ENCODE results near the gene EPB41L5.
"Not testable (repeated sequence)": the region's sequence is repeated elsewhere in the genome, so short reads cannot be mapped to it uniquely, and the experiment has no call there.

The EPB41L5 gene

DNA sequence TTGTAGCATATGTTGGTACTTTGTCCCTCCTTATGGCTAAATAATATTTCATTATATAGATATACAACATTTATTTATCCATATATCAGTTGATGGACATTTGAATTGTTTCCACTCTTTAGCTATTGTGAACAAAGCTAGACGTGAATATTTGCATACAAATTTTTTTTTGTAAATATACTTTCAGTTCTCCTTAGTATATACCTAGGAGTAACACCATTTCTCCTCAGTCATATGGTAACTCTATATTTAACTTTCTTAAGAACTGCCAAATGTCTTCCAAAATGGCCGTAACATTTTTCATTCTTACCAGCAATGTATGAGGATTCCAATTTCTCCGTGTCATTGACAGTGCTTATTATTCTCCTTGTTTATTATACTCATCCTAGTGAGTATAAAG is 135.8 kb downstream of the EPB41L5 start:
- no peak for DNase-seq

DNA sequence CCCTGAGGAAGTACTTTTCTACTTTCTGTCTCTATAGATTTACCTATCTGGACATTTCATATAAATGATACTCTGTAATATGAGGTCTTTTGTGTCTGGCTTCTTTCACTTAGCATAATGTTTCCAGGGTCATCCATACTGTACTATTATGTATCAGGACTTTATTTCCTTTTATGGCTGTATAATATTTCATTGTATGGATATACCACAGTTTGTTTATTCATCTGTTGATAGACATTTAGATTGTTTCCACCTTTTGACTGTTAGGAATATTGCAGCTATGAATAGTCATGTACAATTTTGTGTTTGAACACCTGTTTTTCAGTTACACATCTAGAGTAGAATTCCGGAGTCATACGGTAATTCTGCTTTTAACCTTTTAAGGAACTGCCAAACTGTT is 136.5 kb downstream of the EPB41L5 start:
- DNase-seq, result no peak

DNA sequence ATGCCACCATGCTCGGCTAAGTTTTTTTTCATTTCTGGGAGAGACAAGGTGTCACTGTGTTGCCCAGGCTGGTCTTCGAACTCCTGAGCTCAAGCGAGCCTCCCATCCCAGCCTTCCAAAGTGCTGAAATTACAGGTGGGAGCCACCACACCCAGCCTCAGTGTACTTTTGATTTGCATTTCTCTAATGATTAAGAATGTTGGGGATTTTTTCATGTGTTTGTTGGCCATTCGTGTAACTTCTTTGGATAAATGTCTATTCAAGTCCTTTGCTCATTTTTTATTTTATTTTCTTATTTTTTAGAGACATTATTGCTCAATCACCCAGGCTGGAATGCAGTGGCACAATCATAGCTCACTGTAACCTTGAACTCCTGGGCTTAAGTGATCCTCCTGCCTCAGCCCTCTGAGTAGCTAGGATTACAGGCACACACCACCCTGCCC is 137.2 kb downstream of the EPB41L5 start:
- DNase-seq, result no peak

DNA sequence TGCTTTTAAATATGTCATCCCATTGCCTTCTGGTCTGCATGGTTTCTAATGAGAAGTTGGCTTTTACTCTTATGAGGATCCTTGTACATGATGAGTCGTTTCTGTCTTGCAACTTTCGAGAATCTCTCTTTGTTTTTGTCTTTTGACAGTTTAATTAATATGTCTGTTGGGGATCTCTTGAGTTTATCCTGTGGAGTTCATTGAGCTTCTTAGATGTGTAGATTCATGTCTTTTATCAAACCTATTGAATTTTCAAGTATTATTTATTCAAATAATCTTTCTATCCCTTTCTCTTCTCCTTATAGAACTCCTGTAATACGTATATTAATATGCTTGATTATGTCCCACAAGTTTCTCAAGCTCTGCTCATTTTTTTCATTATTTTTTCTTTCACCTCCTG is 142.4 kb downstream of the EPB41L5 start:
- DNase-seq, result no peak

DNA sequence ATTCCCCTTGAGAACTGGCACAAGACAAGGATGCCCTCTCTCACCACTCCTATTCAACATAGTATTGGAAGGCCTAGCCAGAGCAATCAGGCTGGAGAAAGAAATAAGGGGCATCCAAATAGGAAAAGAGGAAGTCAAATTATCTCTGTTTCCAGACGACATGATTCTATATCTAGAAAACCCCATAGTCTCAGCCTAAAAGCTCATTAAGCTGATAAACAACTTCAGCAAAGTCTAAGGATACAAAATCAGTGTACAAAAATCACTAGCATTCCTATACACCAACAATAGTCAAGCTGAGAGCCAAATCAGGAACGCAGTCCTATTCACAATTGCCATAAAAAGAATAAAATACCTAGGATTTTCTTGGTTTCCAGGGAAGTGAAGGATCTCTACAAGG is 145.8 kb downstream of the EPB41L5 start:
- not testable (repeated sequence) for DNase-seq

DNA sequence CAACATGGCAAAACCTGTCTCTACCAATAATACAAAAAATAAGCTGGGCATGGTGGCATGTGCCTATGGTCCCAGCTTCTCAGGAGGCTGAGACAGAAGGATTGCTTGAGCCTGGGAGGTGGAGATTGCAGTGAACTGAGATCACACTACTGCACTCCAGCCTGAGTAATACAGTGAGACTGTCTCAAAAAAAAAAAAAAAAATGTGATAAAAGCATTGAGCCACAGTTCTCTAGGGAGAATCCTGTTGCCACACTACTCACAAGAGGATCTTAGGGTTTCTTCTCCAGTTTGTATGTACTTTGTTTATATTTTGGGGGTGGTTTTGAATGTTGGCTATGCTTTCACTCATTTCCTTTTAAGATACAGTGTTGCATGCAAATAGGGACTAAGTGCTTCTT is 148.3 kb downstream of the EPB41L5 start:
- DNase-seq, result no peak

DNA sequence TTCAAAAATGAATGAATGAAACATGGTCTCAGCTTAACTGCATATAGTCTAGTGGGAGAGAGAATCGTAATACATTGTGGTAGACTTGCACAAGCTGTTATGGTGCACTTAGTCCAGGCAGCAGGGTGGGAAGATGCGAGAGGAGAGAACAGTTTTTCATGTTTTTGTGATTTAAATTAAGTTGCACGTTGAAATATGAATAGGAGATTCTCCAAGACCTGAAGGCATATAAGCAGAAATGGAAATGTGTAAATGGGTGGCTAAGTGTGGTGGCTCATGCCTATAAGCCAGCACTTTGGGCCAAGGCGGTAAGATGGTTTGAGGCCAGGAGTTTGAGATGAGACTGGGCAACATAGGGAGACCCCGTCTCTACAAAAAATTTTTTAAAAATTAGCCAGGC is 149.8 kb downstream of the EPB41L5 start:
- DNase-seq, result no peak

DNA sequence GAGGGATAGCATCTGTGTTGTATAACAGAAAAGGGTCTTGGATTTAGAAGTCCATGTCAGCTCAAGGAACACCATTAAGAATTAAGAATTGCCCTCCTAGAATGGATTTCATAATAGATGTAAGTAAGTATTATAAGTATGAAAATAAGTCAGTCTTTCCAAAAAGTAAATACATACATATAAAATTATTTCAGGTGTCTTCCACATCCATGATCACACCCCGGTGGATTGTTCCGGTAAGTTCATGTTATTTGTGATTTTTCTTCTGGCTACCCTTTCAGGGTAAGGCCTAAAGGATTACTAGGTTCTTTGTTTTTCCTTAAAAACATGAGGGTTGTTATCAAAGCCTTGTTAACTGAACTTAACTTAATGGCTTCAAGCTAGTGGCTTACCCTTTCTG is 154.4 kb downstream of the EPB41L5 start:
- no peak for DNase-seq

DNA sequence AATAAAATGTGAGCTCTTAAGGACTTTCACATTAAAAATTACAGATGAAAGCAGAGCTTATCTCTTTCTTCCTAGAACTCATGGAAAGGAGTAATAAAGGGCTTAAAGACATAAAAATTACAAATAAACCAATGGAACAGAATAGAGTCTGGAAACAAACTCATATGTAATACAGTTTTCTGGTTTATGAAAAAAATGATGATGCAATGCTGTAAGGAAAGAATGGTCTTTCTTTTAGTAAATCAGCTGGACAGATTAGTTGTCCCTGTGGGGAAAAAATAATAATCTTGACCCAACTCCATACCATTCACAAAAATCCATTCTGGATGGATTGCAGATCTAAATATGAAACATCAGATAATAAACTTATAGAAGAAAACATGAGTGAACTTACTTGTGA is 156.1 kb downstream of the EPB41L5 start:
- no peak for DNase-seq

DNA sequence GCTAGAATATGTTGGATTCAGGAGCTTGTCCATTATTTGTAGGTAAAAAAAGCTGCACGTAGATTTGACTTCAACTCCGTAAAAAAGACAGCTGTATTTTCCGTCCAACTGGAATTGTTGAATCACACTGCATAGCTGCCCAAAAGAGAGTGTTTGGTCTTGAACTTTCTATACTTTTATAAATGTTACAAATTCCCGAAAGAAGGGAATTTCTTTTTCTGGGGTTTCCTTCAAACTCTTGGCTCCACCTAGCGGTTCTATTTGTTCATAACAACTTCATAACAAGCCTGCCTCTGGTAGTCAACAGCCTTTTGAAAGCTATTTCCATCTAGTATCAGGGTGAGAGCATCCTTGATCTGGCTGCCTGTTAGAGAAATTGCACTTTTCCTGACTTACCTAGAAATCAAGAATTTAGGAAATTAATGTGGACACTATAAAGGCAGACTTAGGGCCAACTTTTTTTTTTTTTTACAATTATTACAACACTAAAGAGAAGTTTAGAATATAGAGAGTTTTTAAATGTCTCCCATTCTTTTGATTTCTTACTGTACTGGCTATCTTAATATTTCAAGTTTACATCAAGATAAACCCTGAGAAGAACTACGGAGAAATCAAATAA is 162.2 kb downstream of the EPB41L5 start:
- no peak for DNase-seq

DNA sequence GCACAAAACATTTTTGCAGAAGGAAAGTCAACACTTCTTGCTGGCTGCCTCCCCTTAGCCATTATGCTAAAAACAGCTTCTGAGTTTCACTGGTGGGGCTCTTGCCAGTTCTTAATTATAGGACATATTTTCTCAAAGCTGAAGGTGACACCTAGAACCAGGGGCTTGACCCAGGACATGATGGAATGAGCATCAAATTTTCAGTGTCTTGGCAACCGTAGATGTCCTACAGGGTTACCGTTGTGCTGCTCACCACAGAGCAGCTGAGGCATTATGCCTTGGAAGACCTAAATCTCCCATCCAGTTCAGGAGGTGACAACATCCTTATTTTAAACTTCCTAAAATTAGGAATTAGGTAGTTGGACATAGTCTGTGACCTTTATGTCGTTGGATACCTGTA is 163.6 kb downstream of the EPB41L5 start:
- no peak for DNase-seq

DNA sequence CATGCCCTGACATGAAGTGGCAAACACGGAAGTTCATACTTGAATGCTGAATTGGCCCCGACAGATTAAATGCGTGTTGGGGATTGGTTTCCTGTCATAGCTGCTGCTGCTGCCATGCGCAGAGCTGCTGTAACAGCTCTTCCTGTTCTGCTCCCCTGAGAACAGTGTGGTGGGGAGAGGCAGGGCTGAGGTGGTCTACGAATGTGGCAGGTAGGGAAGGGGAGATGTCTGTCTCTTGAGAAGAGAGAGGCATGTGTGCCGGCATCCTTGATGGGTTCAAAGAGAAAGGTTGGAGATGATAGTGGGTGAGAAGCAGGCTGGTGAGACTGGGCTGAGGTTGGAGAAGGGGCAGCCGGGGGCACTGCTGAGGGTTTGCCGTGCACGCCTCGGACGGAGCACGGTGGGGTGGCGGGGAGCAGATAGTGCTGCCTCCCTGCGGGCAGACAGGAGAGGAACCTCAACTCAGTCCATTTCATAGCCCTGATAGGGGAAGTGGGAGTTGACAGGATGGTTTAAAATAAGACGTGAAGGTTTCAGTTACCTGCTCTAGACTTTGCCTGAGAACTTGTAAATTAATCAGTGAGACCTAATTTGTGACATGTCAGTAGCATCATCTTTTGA is 164.2 kb downstream of the EPB41L5 start:
- DNase-seq, result peak; percentile 78 to 80

DNA sequence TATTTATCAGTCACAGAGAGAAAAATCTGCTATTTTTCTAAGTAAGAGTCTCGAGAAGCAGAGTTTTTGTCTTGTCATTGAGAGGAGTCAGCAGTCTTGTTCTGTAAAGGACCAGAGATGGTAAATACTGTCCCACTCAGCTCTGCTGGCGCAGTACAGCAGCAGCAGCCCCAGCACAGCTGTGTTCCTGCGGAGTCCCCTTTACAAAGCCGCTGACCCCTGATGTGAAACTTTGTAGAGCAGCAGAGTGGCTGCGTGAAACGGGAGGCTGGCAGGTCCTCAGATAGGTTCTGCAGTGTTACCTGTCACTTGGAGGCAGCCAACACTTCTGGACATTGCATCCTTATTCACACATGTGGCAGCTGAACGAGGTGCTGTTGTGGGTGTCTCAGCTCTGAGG is 165.1 kb downstream of the EPB41L5 start:
- DNase-seq, result no peak

DNA sequence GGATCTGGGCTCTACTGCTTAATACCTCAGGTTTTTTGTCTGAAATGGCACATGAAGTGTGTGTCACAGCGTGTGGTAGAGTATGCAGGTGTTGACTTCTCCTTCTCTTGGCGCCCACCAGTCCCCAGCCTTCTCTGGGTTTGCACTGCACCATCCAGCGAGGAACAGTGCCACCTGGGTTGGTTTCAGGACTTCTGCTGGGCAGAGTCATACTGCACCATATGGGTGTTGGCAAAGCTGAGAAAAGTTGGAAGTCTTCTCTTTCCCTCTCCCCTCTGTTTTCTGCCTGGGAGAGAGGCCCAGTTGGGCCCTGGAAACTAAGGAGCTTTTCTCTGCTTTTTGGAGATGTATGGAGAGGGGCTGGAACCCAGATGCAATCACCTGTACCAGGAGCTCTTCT is 166.5 kb downstream of the EPB41L5 start:
- no peak for DNase-seq

DNA sequence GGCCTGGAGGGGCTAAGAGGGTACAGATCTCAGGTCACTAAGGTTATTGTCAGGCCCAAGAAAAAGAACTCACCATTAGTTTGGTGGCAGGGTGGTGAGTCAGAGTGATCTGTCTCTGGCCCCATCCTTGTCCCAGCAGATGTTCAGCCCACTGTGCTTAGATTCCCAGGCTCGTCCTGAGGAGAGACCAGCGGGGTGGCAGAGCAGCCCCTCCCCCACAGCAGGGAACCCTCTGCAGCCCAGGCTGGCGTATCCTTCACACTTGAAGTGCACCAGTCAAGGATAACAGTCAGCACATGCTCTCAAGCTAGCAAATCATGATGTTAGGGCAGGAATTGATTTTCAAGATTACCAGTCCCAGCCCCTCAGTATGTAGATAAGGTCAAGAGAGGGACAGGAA is 167.2 kb downstream of the EPB41L5 start:
- no peak for DNase-seq

DNA sequence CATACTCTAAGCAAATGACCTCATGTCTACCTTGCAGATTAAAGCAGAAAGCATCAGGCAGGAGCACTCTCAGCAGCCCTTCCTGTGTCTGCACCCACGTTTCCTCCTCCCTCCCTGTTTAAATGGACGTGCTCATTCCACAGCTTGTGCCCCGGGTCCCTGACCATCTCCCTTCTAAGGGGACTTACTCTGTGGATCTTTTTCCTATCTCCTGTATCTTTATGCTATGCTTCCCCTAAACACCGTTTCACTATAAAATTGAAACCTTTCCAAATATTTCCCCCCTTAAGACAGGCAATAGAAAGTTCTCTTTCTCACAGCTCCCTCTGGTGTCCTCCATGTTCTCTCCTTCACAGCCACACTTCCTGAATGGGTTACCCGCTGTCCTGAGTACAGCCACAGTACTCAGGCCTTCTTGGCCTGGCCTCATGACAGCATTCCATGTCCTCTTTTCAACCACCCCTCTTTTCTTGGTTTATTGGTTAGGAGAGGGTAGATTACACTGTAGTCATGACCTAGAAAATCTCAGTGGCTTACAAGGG is 169.2 kb downstream of the EPB41L5 start:
- no peak for DNase-seq

DNA sequence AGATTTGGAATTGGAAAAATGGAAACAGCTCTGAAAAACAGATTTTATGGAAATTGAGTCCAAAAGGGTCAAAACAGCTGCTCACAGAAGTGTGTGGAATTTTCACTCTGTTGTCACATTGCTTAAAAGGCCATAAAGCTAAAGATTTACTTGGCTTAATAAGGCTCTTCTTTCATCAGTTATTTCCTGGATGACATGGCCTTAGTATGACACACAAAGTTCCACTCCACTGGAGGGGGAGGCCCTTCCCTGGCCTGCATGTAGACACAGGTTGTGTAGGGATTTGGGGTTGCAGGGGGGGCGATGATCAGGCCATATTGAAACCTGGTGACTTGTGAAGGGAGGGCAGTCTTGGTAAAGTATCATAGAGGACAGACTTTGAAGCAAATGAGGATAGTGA is 176.3 kb downstream of the EPB41L5 start:
- DNase-seq, result no peak

DNA sequence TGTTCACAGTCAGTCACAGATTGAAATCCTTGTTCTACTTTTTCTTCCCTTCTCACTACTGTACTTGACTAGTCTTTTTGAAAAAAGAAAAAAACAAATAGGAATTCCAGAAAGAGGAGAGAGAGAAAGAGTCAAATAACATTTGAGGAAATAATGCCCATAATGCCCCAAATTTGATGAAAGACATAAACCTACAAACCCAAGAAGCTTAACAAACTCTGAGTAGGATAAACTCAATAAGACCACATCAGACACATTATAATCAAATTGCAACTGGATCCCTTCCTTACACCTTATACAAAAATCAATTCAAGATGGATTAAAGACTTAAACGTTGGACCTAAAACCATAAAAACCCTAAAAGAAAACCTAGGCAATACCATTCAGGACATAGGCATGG is 179.4 kb downstream of the EPB41L5 start:
- no peak for DNase-seq

DNA sequence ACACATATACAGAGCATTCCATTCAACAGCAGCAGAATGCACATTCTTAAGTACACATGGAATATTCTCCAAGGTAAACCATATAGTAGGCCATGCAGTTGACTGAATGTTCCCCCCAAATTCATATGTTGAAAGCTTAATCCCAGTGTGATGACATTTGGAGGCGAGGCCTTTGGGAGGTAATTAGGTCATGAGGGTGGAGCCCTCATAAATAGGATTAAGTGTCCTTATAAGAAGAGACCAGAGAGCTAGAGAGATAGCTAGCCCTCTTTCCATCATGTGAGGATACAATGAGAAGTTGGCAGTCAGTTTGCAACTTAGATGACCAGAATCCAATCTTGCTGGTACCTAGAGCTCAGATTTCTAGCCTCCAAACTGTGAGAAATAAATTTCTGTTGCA is 182.7 kb downstream of the EPB41L5 start:
- no peak for DNase-seq

DNA sequence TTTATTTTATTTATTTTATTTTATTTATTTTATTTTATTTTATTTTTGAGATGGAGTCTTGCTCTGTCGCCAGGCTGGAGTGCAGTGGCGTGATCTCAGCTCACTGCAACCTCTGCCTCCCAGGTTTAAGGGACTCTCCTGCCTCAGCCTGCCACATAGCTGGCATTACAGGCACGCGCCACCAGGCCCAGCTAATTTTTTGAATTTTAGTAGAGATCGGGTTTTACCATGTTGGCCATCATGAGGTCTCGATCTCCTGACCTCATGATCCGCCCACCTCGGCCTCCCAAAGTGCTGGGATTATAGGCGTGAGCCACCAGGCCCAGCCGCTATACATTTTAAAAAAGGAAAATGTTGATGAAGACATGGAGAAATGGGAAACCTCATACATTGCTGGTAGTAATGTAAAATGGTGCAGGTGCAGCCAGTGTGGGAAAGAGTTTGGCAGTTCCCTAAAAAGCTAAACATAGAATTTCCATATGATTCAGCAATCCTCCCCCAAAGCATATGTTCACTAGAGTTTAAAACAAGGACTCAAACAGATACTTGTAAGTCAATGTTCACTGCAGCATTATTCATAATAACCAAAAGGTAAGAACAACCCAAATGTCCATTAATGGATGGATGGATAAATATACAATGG is 187.1 kb downstream of the EPB41L5 start:
- DNase-seq, result not testable (repeated sequence)

DNA sequence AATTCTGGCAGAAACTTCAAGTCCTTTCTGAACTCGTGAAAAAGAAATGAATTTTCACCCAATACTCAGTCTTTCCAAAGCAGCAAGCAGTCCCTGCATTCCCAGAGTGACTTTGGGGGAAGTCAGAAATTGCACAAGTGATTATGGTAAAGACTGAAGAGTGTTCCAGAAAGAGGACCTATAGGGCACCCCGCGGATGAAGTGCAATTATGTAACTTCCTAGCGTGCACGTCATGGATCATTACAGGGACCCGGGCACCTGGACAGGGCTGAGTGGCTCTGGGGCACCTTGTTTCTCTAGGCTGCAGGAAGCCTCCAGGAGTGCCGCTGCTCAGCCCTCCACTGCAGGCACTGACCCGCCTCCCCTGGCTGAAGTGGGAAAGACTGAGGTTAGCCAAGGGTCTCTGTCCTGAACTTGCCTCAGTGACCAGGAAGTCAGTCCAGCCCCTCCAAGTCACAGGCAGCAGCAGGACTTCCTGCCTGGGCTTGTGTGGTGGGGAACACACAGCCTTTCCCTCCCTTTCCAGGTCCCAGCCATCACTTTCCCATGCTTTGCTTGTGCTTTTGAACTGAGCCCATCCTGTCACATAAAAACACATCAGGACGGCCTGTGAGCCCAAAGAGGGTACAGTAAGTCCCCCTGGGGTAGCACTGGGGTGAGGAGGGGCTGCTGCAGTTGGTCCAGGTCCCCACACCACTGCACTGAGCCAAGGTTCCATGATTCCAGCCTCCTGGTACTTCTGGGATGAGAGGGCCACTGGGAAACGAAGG is 190.6 kb downstream of the EPB41L5 start:
- no peak for DNase-seq

DNA sequence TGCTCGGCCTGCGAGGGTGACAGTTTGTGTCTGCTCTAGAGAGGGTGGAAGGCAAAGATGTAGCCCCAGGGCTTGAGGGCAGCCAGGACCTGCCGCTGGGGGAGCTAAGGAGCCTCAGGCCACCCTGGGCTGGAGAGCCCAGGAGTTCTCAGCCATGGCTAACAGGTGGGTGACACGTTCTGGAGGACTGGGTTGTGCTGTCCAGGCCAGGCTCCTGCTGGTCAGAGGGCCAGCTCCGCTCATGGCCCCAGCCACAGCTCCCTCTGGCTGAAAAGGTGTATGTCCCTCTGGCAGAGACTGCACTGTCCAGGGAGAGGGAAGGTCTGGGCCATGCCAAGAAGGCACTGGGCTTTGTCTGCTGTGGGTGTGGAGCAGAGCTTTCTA is 191.1 kb downstream of the EPB41L5 start:
- DNase-seq, result no peak

DNA sequence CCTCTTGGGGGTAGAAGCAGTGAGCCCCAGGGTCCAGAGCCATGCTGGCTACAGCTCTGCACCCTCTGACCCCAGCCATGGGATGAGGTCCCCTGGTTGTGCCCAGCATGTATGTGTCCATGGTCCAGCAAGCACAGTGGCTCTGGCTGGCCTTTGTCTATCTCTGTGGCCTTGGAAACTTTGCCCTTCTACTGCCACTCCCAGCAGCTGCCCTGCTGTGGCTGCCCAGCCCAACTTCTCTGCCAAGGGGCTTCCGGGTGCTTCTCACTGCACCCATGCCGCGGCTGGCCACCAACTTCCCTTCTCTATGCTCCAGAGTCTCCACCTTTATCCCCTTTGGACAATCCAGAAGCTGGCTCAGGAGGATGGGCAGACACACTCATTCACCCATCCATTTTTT is 191.5 kb downstream of the EPB41L5 start:
- DNase-seq, result no peak

Data from stimulated activated CD4-positive, alpha-beta T cell treated with anti-CD3 and anti-CD28 coated beads, Interleukin-2, amount 100 ng/mL, for 24 hours (primary cell).